MM.1S (cell line): ENCODE measurements around the gene SMC4.

Experiments used
- CTCF ChIP-seq: fragments of 300-600 bp; sonication (generic); IDR thresholded peaks from 2 replicates; pipeline ENCODE4 v1.5.1; 2016; ENCODE audit warnings: antibody characterized with exemption, low read length, mixed read lengths
- EZH2 ChIP-seq: fragments of 300-600 bp; sonication (generic); optimal IDR thresholded peaks from 2 replicates; pipeline ENCODE3; 2017; ENCODE audit warnings: low read depth, mild to moderate bottlenecking, antibody characterized with exemption, low read length, mixed read lengths

GRCh38 chr3:160445854-160446253, 46.4 kb downstream of the SMC4 start:
- no peak for TF ChIP-seq CTCF
- no peak for TF ChIP-seq EZH2
